IPS-20b (cell line): ENCODE measurements around the gene NCR3LG1.

Experiments used
- H3K27ac ChIP-seq: one replicate; pipeline ENCODE4 v1.5.1; 2013; ENCODE audit warnings: low read length
- H3K27me3 ChIP-seq: 2 replicates; pipeline ENCODE4 v1.6.1; 2013; ENCODE audit warnings: mild to moderate bottlenecking, low read length, inconsistent platforms; ENCODE audit not compliant: insufficient read depth
- H3K36me3 ChIP-seq: 2 replicates; pipeline ENCODE4 v1.6.1; 2013; ENCODE audit warnings: low read depth, mild to moderate bottlenecking, inconsistent platforms, low read length, moderate library complexity; ENCODE audit not compliant: insufficient read depth
- H3K4me1 ChIP-seq: 2 replicates; pipeline ENCODE4 v1.6.1; 2013; ENCODE audit warnings: mild to moderate bottlenecking, control low read depth, inconsistent platforms, low read length, moderate library complexity; ENCODE audit not compliant: insufficient read depth
- H3K4me3 ChIP-seq: 2 replicates; pipeline ENCODE4 v1.5.1; 2013; ENCODE audit warnings: mild to moderate bottlenecking, low read length, inconsistent platforms
- H3K9ac ChIP-seq: 2 replicates; pipeline ENCODE4 v1.6.1; 2013; ENCODE audit warnings: low read depth, mild to moderate bottlenecking, inconsistent platforms, low read length, moderate library complexity
- H3K9me3 ChIP-seq: 2 replicates; pipeline ENCODE4 v1.6.1; 2013; ENCODE audit warnings: mild to moderate bottlenecking, low read depth, low read length, inconsistent platforms; ENCODE audit not compliant: insufficient read depth

NCR3LG1 gene

GRCh38 chr11:17351510-17352176 is at the start of gene NCR3LG1:
Gene NCR3LG1, plus strand, starts transcription at chr11:17351800. Its CDS starts 170 bp downstream, at chr11:17351970.
- H3K4me1 ChIP-seq, result peaks cover 11% of the 10 kb centered on the region; the same call in 1 of the 2 replicates
- peaks cover 61% of the 10 kb centered on the region for H3K27me3 ChIP-seq

GRCh38 chr11:17313349-17314231 is 38.0 kb upstream of the NCR3LG1 start:
- H3K27ac ChIP-seq, result no peak overlapping the region
- no peaks in the 10 kb centered on the region for H3K27me3 ChIP-seq
- H3K9me3 ChIP-seq, result no peaks in the 10 kb centered on the region
- H3K4me1 ChIP-seq, result no peaks in the 10 kb centered on the region
- no peak overlapping the region for H3K9ac ChIP-seq
- no peaks in the 10 kb centered on the region; the same call in 1 of the 2 replicates for H3K36me3 ChIP-seq
- H3K4me3 ChIP-seq, result no peak overlapping the region

More at GRCh38 chr11:17351510-17352176, at the start of gene NCR3LG1:
- Histone ChIP-seq H3K9ac (peak within 1 kb of the TSS; percentile 3; the same call in 1 of the 2 replicates), H3K27ac (no peak within 1 kb of the TSS), H3K4me3 (peak within 1 kb of the TSS; percentile 69), H3K36me3 (no peaks in the 10 kb centered on the region), H3K9me3 (no peaks in the 10 kb centered on the region)

GRCh38 chr11:17314232-17314547 is 37.4 kb upstream of the NCR3LG1 start:
- Histone ChIP-seq H3K27ac (no peak overlapping the region), H3K27me3 (no peaks in the 10 kb centered on the region), H3K9ac (no peak overlapping the region), H3K4me3 (no peak overlapping the region), H3K36me3 (no peaks in the 10 kb centered on the region; the same call in 1 of the 2 replicates), H3K4me1 (no peaks in the 10 kb centered on the region), H3K9me3 (no peaks in the 10 kb centered on the region)

- H3K4me1 ChIP-seq, result no peaks in the 10 kb centered on the region
- no peak overlapping the region for H3K4me3 ChIP-seq
- no peaks in the 10 kb centered on the region; the same call in 1 of the 2 replicates for H3K36me3 ChIP-seq
- H3K9ac ChIP-seq, result no peak overlapping the region
- no peaks in the 10 kb centered on the region for H3K9me3 ChIP-seq
- H3K27ac ChIP-seq, result no peak overlapping the region
- H3K27me3 ChIP-seq, result no peaks in the 10 kb centered on the region
Observed at GRCh38 chr11:17314904-17315426, 36.6 kb upstream of the NCR3LG1 start.

GRCh38 chr11:17328871-17329494 is 22.6 kb upstream of the NCR3LG1 start:
- no peaks in the 10 kb centered on the region for H3K36me3 ChIP-seq
- no peaks in the 10 kb centered on the region for H3K9me3 ChIP-seq
- no peaks in the 10 kb centered on the region for H3K27me3 ChIP-seq
- H3K27ac ChIP-seq, result no peak overlapping the region
- H3K9ac ChIP-seq, result no peak overlapping the region
- H3K4me3 ChIP-seq, result no peak overlapping the region
- no peaks in the 10 kb centered on the region for H3K4me1 ChIP-seq

- H3K4me3 ChIP-seq, result no peak overlapping the region
- no peak overlapping the region for H3K9ac ChIP-seq
- no peak overlapping the region for H3K27ac ChIP-seq
- H3K9me3 ChIP-seq, result no peaks in the 10 kb centered on the region
- H3K36me3 ChIP-seq, result no peaks in the 10 kb centered on the region
- no peaks in the 10 kb centered on the region for H3K4me1 ChIP-seq
- no peaks in the 10 kb centered on the region for H3K27me3 ChIP-seq
Observed at GRCh38 chr11:17331669-17332068, 19.9 kb upstream of the NCR3LG1 start.

GRCh38 chr11:17333799-17334586 is 17.6 kb upstream of the NCR3LG1 start:
- Histone ChIP-seq H3K36me3 (no peaks in the 10 kb centered on the region), H3K27me3 (no peaks in the 10 kb centered on the region), H3K9ac (no peak overlapping the region), H3K27ac (no peak overlapping the region), H3K4me3 (no peak overlapping the region), H3K4me1 (no peaks in the 10 kb centered on the region), H3K9me3 (no peaks in the 10 kb centered on the region)

GRCh38 chr11:17343257-17343656 is 8.3 kb upstream of the NCR3LG1 start:
- Histone ChIP-seq H3K27ac (no peak overlapping the region), H3K4me3 (no peak overlapping the region), H3K27me3 (no peaks in the 10 kb centered on the region; the same call in 1 of the 2 replicates), H3K4me1 (0 out of 2 replicates have a peak, but pooled peaks cover 4% of the 10 kb centered on the region), H3K36me3 (no peaks in the 10 kb centered on the region), H3K9me3 (no peaks in the 10 kb centered on the region), H3K9ac (no peak overlapping the region)

- Histone ChIP-seq H3K27me3 (peaks cover 2% of the 10 kb centered on the region), H3K4me1 (0 out of 2 replicates have a peak, but pooled peaks cover 4% of the 10 kb centered on the region), H3K27ac (no peak overlapping the region), H3K9ac (no peak overlapping the region), H3K36me3 (no peaks in the 10 kb centered on the region), H3K4me3 (no peak overlapping the region), H3K9me3 (no peaks in the 10 kb centered on the region)
Observed at GRCh38 chr11:17343907-17344306, 7.7 kb upstream of the NCR3LG1 start.

GRCh38 chr11:17347676-17348075 is 3.9 kb upstream of the NCR3LG1 start:
- Histone ChIP-seq H3K4me1 (peaks cover 6% of the 10 kb centered on the region; the same call in 1 of the 2 replicates), H3K9ac (no peak overlapping the region), H3K36me3 (no peaks in the 10 kb centered on the region), H3K9me3 (no peaks in the 10 kb centered on the region), H3K27ac (no peak overlapping the region), H3K27me3 (peaks cover 40% of the 10 kb centered on the region), H3K4me3 (no peak overlapping the region)
